ENCODE data around the gene OR4F6. TPM values are rescaled to one million over a fixed set of nuclear protein-coding genes. Genes with fewer than 3 reads are reported as not detected.
"Not testable (repeated sequence)": the region's sequence is repeated elsewhere in the genome, so short reads cannot be mapped to it uniquely, and the experiment has no call there.

The OR4F6 gene, protein sequence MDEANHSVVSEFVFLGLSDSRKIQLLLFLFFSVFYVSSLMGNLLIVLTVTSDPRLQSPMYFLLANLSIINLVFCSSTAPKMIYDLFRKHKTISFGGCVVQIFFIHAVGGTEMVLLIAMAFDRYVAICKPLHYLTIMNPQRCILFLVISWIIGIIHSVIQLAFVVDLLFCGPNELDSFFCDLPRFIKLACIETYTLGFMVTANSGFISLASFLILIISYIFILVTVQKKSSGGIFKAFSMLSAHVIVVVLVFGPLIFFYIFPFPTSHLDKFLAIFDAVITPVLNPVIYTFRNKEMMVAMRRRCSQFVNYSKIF
- not detected for total RNA-seq
- long read RNA-seq, donor 1 = 0 reads
- long read RNA-seq, donor 2 = 0 reads

DNA sequence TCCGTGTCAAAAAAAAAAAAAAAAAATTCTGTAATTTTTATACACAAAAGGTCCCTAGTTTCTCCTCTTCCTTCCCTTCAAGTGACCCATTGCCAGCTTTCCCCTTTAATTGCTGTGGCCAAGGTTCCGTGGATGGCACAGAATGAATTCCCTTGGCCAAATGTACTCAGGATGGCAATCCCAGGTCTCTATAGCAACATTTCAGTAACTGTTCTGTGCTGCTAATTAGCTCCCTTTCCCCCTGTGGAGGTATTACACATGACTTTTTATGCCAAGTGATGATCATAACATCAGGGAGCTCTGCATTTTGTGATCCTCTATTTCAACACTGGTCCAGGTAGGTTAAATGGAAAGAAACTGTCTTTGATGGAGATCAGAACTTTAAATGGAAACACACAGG lies at the start of gene OR4F6:
Gene OR4F6 (plus strand): TSS at position 301 of the 400 bp plus-strand sequence. CDS start 2,211 bp downstream, outside the sequence.
- no peak for DNase-seq (ENCODE audit: low spot score)
- intact Hi-C loops (cut with DNase I) = no loop called here

DNA sequence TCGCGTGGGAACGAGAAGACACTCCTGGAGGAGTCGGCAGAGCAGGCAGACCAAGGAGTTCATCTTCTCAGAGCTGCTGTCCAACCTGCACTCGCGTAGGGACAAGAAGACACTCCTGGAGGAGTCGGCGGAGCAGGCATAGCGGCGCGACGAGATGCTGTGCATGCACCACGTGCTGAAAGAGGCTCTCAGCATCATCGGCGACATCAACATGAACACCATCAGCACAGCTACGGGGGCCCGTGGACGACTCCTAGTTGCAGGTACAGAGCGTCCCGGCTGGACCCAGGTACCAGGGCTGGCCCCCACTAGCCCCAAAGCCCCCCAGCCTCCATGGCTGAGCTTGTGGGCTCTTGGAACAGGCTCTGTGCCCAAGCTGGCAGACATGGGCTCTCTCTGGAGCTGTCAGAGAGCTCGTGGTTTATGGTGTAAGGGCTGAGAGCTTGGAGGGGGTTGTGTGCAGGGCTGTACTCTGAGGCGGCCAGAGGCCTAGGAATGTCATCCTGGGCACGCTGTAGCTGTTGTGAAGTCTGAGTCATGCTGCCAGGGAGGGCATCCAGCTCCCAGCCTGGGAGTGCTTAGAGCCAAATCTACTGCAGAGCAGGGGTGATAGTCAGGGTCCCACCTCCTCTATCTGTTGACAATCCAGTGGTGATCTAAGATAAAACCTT lies 38.5 kb upstream of the OR4F6 start:
- intact Hi-C loops (cut with DNase I) = not testable (repeated sequence)
- peak; percentile 67 for DNase-seq (ENCODE audit: low spot score)

DNA sequence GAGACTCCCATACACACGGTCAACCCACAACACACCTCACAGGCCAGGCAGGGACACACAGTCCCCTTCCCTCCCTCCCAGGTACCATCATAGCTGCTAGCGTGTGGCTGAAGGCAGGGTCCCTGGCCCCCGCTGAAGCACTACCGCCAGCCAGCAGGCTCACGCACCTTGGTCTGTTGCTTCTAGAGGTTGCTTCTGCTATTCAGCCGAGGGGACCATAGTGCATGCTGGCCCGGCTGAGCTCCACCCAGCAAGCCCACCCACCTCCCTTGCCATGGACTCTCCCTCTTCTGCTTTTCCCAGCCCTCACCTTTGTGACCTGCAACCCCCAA lies 38.0 kb upstream of the OR4F6 start:
- DNase-seq (ENCODE audit: low spot score); intact Hi-C loops (cut with DNase I): not testable (repeated sequence)

DNA sequence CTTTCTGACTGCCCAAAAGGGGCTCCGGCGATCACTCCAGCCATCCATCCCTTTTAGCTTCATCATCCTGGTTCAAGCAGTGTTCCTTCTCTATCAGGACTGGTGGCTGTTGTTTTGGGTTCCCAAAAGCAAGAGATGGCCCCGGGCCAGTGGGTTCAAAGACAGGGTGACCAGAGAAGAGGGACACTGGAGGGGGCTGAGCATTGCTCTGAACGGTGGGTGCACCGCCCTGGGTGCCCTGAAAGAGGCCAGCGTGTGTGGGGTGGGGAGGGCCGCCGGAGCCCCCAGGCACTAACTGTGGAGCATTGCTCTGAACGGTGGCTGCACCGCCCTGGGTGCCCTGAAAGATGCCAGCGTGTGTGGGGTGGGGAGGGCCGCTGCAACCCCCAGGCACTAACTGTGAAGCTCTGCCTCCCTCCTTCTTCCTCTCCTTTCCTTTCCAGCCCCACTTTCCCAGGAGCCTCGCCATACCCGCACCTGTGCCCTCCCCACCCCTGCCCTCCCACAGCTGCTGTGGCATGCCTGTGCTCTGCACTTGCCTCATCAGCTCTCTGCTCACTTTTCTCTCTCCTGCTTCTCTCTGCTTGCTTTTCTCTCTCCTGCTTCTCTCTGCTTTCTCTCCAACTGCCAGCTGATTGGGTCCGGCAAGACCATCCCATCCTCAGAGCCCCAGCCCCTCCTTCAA lies 37.4 kb upstream of the OR4F6 start:
- intact Hi-C loops (cut with DNase I) = no loop called here

DNA sequence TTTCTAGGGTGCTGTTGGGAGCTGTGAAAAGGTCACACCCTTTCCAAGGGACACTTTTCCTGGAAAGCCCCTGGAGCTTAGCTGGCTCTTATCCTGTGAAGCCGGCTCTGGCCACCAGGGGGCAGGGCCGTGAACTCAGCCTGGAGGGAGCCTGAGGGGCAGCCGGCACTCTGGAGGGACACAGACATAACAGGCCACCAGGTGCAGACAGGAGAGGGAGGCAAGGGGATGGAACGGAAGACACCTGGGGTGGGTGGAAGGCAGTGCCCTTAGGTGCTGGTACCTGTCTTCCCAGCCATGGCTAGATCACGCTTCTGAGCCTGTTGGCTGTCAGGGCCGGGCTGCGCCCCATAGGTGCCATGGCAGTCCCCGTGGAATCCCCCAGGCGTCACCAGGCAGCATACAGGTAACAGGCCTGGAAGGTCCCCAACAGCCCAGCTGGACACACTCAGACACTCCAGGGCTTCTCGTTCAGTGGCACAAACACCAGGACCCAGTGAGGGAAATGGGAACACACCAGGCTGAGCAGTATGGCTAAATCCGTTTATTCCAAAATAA lies 36.1 kb upstream of the OR4F6 start:
- DNase-seq (ENCODE audit: low spot score); intact Hi-C loops (cut with DNase I): not testable (repeated sequence)

More for the DNA sequence above, 37.4 kb upstream of the OR4F6 start:
- peak; percentile 67 for DNase-seq (ENCODE audit: low spot score)

DNA sequence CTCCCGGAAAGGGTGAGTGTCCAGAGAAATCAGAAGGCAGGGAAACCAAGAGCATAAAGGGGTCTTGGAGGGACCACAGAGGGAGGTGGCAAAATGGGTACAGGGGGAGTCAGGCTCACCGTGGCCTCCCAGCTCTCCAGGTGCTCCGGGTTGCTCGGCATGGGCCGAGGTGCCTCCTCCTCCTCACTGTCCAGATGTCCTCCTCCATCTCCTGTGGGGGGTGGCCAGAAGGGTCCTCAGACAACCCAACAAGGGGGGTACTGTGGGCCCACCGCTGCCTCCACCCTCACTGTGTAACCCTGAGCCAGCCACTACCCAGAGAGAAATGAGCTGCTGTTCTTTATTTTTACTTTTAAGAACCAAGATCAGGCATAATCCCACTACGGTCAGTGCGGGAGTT lies 30.4 kb upstream of the OR4F6 start:
- intact Hi-C loops (cut with DNase I) = no loop called here
- no peak for DNase-seq (ENCODE audit: low spot score)

DNA sequence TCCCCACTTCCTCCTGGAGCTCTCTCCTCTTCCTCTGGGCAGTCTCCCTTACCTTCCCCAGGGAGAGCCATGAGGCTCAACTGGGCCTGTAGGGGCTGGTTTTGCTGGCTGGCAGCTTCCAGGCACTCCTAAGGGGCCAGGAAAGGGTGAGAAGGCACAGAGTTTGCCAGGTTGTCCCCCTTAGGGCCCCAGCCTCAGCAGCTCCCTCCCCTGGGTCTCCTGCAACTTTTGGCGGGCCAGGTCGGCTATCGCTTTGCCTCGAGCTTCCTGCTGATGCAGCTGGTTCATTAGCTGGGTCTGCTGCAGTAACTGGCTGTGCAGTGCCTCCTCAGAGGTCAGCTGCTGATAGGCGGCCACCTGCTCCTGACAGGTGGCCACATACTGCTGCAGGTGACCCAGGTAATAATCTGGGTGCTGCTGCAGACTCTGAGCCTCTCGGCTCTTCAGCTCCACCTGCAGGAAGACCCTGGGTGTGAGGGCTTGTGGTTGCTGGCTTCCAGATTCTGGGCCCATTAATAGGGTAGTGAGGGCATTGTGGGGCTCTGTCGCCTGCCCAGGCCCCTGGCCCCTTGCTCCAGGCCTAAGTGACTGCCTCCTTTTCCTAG lies 29.7 kb upstream of the OR4F6 start:
- intact Hi-C loops (cut with DNase I) = no loop called here
- no peak for DNase-seq (ENCODE audit: low spot score)

DNA sequence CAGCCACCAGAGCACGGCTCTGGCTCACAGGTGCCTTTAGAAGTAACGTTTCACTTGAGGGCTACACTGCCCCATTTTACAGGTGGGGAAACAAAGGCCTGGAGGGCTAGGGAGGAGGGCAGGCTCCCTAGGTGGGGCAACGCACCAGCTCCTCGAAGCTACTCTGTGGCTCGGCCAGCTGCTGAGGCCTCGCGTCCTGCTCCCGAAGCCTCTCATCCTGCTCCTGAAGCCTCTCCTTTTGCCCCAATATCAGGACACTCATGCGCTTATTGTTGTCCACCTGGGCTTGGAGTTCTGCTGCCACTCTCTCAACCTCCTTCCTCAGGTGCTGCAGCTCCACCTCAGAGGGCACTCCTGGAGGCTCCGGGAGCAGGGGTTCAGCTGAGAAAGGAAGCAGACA lies 28.2 kb upstream of the OR4F6 start:
- DNase-seq (ENCODE audit: low spot score) = no peak
- intact Hi-C loops (cut with DNase I) = no loop called here

DNA sequence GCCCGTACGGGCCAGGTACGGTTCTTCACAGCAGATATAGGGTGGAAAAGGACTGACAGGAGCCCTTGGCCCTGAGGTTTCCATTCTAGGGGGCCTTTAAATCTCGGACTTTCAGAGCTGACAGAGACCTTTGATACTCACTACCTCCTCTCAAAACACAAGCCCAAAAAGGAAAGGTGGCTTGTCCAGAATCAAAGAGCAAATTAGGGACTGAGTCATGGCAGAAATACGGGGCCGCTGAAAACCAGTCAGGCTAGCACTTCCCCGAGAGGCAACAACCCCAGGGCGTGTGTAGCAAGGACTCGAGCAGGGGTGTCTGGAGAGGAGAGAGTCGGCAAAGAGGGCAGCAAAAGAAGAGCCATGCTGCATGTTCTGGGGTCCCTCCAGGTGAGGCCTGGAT lies 24.7 kb upstream of the OR4F6 start:
- intact Hi-C loops (cut with DNase I) = not testable (repeated sequence)

DNA sequence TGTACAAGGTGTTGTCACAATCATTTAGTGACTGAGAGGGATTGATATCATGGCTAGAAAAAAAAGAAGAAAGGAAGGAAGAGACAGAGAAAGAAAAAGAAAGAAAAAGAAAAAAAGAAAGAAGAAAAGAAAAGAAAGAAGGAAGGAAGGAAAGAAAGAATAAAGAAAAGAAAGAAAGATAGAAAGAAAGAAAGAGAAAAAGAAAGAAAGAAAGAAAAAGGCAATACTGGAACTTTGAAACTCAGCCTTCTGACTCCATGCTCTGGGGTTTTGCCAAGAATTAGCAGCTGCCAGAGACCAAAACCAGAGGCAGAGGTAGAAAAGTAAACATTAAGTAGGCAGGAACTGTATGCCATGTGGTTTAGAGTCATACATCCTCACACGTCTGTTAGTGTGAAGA lies 23.1 kb upstream of the OR4F6 start:
- intact Hi-C loops (cut with DNase I); DNase-seq (ENCODE audit: low spot score): not testable (repeated sequence)

More for the DNA sequence above, 24.7 kb upstream of the OR4F6 start:
- DNase-seq (ENCODE audit: low spot score) = not testable (repeated sequence)

DNA sequence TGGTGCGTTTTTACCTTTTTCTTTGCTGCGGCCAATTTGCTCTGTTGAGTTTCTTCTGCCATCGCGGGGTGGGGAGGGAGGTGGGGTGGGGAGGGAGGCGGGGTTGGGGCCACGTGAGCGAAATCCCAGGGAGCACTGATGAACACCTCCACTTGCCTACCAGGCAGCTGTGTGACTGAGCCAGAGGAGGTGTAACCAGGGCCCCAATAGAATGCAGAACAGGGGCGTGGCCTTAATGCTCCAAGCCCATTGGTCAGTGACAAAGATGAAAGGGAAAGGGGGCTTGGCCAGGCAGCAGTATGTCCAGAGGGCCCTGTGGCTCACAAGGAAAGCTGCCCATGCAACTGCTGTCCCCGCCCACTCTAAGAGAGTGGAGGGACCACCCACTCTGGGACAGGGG lies 21.4 kb upstream of the OR4F6 start:
- no peak for DNase-seq (ENCODE audit: low spot score)
- intact Hi-C loops (cut with DNase I) = no loop called here

DNA sequence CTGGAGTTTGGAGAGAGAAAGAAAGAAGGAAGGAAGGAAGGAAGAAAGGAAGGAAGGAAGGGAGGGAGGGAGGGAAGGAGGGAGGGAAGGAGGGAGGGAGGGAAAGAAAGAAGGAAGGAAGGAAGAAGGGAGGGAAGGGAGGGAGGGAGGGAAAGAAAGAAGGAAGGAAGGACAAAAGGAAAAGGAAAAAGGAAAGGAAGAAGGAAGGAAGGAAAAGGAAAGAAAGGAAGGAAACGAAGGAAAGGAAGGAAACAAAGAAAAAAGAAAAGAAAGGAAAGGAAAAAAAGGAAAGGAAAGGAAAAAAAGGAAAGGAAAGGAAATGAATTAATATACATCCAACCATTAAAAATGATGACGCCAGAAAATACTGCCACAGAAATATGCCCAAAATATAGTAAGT lies 18.7 kb upstream of the OR4F6 start:
- intact Hi-C loops (cut with DNase I) = no loop called here

DNA sequence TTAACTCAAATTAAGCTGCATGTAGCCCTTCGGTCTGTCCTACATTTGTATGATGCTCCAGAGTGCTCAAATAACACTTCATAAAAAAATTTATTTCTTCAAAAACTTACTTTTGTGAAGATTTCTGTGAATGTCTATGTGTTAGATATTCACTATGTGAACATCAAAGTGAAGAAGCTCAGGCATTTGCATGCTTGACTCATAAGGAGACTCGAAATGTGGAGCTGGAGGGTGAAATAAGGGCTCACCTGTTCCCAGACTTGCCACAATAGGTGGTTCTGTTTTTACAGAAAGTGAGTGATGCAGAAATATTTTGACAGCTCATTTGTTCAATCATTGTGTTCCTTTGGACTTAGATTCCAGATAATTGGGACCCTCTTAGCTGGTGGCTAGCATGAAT lies 16.9 kb upstream of the OR4F6 start:
- DNase-seq (ENCODE audit: low spot score); intact Hi-C loops (cut with DNase I): not testable (repeated sequence)

More for the DNA sequence above, 18.7 kb upstream of the OR4F6 start:
- DNase-seq (ENCODE audit: low spot score) = no peak

DNA sequence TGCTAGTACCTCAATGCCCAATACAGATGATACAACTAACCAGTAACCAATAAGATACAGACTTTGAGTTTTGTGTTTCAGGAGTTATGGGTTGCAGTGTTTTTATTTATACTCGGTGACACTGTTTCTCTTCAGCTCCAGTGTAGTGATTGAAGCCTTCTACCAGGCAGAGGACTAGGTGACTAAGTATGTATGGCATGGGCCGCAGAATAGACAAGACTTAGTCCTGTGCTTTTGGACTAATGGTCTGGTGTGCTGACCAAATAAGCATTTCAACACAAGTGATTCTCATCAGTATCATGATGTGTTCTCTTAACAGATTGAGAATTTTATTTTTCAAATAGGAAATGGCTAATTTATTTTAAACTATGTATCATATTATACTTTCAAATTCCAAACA lies 15.3 kb upstream of the OR4F6 start:
- DNase-seq (ENCODE audit: low spot score); intact Hi-C loops (cut with DNase I): not testable (repeated sequence)

DNA sequence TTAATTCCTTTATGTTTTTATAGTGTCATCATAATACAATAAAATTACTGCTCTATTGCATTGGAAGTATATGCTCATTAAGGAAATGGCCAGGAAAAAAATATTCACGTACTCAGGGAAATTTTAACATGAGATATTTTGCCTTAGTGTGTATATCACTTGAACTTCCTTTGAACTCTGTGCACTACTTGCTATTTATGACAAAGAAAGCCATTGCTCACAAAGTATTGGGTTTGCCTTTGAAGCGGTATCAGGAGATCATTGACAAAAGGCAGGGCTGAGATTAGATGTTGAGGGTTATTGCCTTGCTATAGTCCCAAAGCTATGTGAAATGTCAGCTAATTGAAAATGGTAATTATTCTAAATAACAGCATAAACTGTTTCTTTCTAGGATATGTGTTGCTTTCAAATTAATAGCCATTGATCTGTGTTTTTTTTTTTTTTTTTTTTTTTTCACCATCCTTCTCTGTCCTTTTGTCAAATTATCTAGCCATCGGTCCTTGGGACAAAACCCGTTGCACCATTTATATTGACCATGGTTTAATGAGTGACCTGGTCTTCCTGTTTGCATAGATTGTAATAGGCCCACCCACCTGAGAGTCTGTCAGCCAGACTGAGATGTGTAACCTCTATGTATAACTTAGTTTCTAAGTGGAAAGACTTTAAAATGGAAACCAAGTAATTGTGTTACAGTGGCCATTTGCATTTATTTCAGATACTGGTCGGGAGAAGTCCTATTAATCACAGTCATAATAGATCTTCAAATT lies 14.6 kb upstream of the OR4F6 start:
- DNase-seq (ENCODE audit: low spot score); intact Hi-C loops (cut with DNase I): not testable (repeated sequence)

DNA sequence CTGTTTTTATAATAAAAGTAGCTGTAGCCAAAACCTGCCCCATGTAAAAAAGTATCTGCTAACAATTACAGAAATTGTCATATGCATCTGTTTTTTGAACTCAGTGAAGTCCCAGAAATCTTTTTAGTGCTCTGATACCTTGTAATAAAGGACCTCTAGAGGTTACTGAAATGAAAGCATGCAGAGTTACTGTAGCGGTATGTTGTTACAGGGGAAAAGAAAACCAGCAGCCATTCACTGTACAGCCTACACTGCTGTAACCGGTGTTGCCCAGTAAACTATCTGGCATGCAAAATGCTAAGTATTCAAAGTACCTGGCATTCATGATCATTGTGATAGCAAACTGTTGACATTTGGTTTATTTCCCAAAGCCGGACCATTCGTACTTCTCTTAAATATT lies 12.6 kb upstream of the OR4F6 start:
- intact Hi-C loops (cut with DNase I); DNase-seq (ENCODE audit: low spot score): not testable (repeated sequence)

DNA sequence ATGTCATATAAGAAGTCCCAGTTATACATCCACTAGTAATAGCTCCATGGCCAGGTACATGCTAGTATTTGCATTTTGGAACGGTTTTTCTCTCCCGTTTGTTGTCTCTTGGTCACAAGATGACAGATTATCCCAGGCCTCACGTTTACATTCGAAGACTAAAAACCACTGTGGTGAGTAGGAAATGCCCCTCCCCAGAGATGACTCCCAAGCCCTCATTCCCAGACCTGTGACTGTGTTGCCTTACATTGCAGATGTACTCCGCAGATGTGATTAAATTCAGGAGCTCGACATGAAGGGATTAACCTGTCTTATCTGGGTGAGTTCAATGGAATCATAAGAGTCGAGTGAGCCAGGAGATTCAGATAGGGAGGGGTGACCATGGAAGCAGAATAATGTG lies 9.3 kb upstream of the OR4F6 start:
- intact Hi-C loops (cut with DNase I); DNase-seq (ENCODE audit: low spot score): not testable (repeated sequence)

DNA sequence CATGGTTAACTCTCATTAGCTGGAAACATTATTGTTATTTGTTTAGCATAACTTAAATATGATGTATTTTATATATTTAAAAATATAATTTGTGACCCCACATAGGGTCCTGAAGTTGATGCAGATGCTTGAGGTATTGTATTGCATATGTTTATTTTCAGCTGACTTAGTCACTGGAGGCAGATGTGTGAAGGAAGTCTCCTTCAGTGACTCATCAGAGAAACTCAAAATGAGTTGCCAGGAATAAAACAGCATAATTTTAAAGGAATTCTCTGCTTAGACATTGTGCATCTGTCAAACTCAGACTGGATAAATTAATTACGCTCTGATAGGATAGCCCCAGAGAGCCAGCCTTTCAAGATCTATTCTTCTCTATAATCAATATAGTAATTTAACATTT lies 7.9 kb upstream of the OR4F6 start:
- no peak for DNase-seq (ENCODE audit: low spot score)
- intact Hi-C loops (cut with DNase I) = no loop called here

DNA sequence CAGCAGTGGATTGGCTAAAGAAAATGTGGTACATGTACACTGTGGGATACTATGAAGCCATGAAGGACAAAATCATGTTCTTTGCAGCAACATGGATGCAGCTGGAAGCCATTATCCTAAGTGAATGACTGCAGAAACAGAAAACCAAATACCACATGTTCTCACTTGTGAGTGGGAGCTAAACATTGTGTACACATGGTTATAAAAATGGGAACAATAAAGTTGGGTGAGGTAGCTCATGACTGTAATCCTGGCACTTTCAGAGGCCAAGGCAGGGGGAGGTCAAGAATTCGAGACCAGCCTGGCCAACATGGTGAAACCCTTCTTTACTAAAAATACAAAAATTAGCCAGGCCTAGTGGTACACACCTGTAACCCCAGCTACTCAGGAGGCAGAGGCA lies 3.6 kb upstream of the OR4F6 start:
- intact Hi-C loops (cut with DNase I) = no loop called here

More for the DNA sequence above, 3.6 kb upstream of the OR4F6 start:
- no peak for DNase-seq (ENCODE audit: low spot score)
